Smooth muscle cell (in vitro differentiated cells): Measurements from ENCODE around the gene HDHD3. TPM values are rescaled to one million over a fixed set of nuclear protein-coding genes. Genes with fewer than 3 reads are reported as not detected.

ENCODE experiments used
- DNase-seq: peaks from one replicate; lab custom pipeline; 2025; ENCODE audit not compliant: unreplicated experiment; lab: John Stamatoyannopoulos, UW
- H2AFZ ChIP-seq: fragments of 200-600 bp; sonication (generic); 2 replicates; pipeline ENCODE4 v1.6.0; 2016; ENCODE audit warnings: antibody characterized with exemption, low read depth, mild to moderate bottlenecking
- H3F3A ChIP-seq: fragments of 200-600 bp; sonication (generic); 2 replicates; pipeline ENCODE4 v1.6.0; 2017; ENCODE audit warnings: antibody characterized with exemption, low read depth
- H3K27ac ChIP-seq: fragments of 200-600 bp; sonication (generic); 2 replicates; pipeline ENCODE4 v1.5.1; 2016; ENCODE audit warnings: low read depth, mild to moderate bottlenecking
- H3K27me3 ChIP-seq: fragments of 200-600 bp; sonication (generic); 2 replicates; pipeline ENCODE4 v1.6.1; 2016; ENCODE audit warnings: low read depth, mild to moderate bottlenecking
- H3K36me3 ChIP-seq: fragments of 200-600 bp; sonication (generic); 2 replicates; pipeline ENCODE4 v1.5.1; 2016; ENCODE audit warnings: low read depth
- H3K4me1 ChIP-seq: fragments of 200-600 bp; sonication (generic); 2 replicates; pipeline ENCODE4 v1.5.1; 2016; ENCODE audit warnings: low read depth
- H3K4me2 ChIP-seq: fragments of 200-600 bp; sonication (generic); 2 replicates; pipeline ENCODE4 v1.6.0; 2016; ENCODE audit warnings: mild to moderate bottlenecking
- H3K4me3 ChIP-seq: fragments of 200-600 bp; sonication (generic); 2 replicates; pipeline ENCODE4 v1.5.1; 2016; ENCODE audit warnings: mild to moderate bottlenecking
- H3K79me2 ChIP-seq: fragments of 200-600 bp; sonication (generic); 2 replicates; pipeline ENCODE4 v1.6.0; 2016; ENCODE audit warnings: low read depth, mild to moderate bottlenecking
- H3K9ac ChIP-seq: fragments of 200-600 bp; sonication (generic); 2 replicates; pipeline ENCODE4 v1.6.0; 2016; ENCODE audit warnings: low read depth
- H3K9me3 ChIP-seq: fragments of 200-600 bp; sonication (generic); replicated peaks from 2 replicates; pipeline ENCODE4 v1.5.1; 2016; ENCODE audit warnings: low read depth
- H4K20me1 ChIP-seq: fragments of 200-600 bp; sonication (generic); 2 replicates; pipeline ENCODE4 v1.6.0; 2016; ENCODE audit warnings: low read depth
- CTCF ChIP-seq: fragments of 200-600 bp; sonication (generic); IDR thresholded peaks from 2 replicates; pipeline ENCODE4 v1.5.1; 2017; ENCODE audit warnings: borderline replicate concordance, mild to moderate bottlenecking, antibody characterized with exemption; ENCODE audit not compliant: insufficient read depth, poor library complexity, severe bottlenecking
- WGBS: methylation state at CpG from one replicate; pipeline ENCODE4 v1.1.7; 2016; ENCODE audit warnings: low lambda C conversion rate; 5-methylcytosine and 5-hydroxymethylcytosine counted together
- polyA plus RNA-seq: library from polyadenylated mRNA; unstranded; fragments of >200 nt; fragmentation: Nextera tagmentation; extraction: Ambion mirVana; gene quantifications from 2 replicates; pipeline ENCODE4 v1.2.1, GENCODE V29; 2016
- total RNA-seq: library from RNA; depleted of rRNA; stranded (reverse); fragments of >200 nt; gene quantifications from 2 replicates; pipeline ENCODE4 v1.2.3, GENCODE V29; 2014

HDHD3 gene
- total and polyA plus RNA-seq, 2 experiments from 2014 or later: 2.9 to 12.5 TPM

DNA sequence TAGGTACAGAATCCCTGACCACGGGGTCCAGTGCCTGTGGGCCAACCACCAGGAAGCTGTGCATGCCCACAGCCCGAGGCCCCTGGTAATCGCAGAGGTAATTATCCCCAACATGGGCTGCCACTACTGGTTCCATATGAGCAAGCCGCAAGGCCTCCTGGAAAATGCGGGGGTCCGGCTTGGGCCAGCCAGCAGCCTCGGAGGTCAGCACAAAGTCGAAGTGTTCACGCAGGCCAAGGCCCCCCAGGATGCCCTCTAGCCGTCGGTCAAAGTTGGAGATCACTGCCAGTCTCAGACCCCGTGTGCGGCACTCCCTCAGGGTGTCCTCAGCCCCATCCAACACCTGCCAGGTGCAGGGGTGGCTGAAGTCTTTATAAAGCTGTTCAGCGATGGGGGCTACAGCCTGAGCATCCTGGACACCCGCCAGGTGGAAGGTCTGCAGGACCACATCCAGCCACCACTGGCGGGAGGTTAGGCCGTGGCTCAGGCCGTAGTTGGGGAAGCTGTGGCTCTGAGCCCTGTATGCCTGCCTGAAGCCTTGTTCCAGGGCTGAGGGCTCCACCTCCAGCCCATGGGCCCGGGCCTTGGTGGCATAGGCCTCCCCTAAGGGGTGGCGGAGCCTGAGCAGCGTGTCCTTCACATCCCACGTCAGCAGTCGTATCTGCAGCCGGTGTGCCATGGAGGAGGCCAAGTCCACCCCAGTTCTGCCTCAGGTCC lies 3.0 kb downstream of the HDHD3 start:
- WGBS: 97% methylated on average over 24 of the region's 24 CpGs
- no peaks in the 10 kb centered on the region for H3K4me1 ChIP-seq
- H4K20me1 ChIP-seq: no peaks in the 10 kb centered on the region
- no peaks in the 10 kb centered on the region for H3K9me3 ChIP-seq
- no peak overlapping the region for H3K4me3 ChIP-seq
- H3K36me3 ChIP-seq: no peaks in the 10 kb centered on the region
- no peak overlapping the region for H2AFZ ChIP-seq
- TF ChIP-seq CTCF: no peak
- no peaks in the 10 kb centered on the region for H3K79me2 ChIP-seq
- no peak overlapping the region for H3K4me2 ChIP-seq
- H3K27ac ChIP-seq: no peak overlapping the region
- DNase-seq: no peak
- H3K9ac ChIP-seq: no peak overlapping the region
- no peaks in the 10 kb centered on the region for H3F3A ChIP-seq
- H3K27me3 ChIP-seq: no peaks in the 10 kb centered on the region

GRCh38 chr9:113373256-113373655 lies 3.5 kb downstream of the HDHD3 start:
- Histone ChIP-seq H3K79me2 (no peaks in the 10 kb centered on the region), H3K36me3 (no peaks in the 10 kb centered on the region), H3K4me3 (no peak overlapping the region), H3K4me2 (no peak overlapping the region), H4K20me1 (no peaks in the 10 kb centered on the region), H3K9ac (no peak overlapping the region), H2AFZ (no peak overlapping the region), H3F3A (no peaks in the 10 kb centered on the region), H3K4me1 (no peaks in the 10 kb centered on the region), H3K27ac (no peak overlapping the region), H3K27me3 (no peaks in the 10 kb centered on the region), H3K9me3 (no peaks in the 10 kb centered on the region)
- DNase-seq: no peak
- TF ChIP-seq CTCF: no peak
- 93% methylated on average over 3 of the region's 3 CpGs for WGBS

DNA sequence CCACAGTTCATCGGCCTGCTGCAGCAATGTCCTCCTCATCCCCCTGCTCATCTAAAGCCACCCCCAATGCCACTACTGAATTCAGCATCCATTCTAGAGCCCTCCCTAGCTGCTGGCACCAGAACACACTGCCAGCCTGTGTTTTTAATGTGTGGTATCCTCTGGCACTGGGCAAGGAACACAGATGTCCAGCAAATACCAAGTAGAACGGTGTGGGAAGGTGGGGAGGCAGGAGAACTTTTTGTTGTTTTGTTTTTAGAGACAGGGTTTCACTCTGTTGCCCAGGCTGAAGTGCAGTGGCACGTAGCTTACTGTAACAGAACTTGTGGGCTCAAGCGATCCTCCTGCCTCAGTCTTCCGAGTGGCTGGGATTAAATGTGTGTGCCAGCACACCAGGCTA lies 4.7 kb downstream of the HDHD3 start:
- no peak for DNase-seq
- 93% methylated on average over 5 of the region's 5 CpGs for WGBS
- H3K27me3 ChIP-seq: no peaks in the 10 kb centered on the region
- no peaks in the 10 kb centered on the region for H3K4me1 ChIP-seq
- H2AFZ ChIP-seq: no peak overlapping the region
- H3K9me3 ChIP-seq: no peaks in the 10 kb centered on the region
- no peaks in the 10 kb centered on the region for H3F3A ChIP-seq
- TF ChIP-seq CTCF: no peak
- H4K20me1 ChIP-seq: no peaks in the 10 kb centered on the region
- no peaks in the 10 kb centered on the region for H3K79me2 ChIP-seq
- H3K36me3 ChIP-seq: no peaks in the 10 kb centered on the region
- H3K9ac ChIP-seq: no peak overlapping the region
- H3K27ac ChIP-seq: no peak overlapping the region
- no peak overlapping the region for H3K4me3 ChIP-seq
- no peak overlapping the region for H3K4me2 ChIP-seq

DNA sequence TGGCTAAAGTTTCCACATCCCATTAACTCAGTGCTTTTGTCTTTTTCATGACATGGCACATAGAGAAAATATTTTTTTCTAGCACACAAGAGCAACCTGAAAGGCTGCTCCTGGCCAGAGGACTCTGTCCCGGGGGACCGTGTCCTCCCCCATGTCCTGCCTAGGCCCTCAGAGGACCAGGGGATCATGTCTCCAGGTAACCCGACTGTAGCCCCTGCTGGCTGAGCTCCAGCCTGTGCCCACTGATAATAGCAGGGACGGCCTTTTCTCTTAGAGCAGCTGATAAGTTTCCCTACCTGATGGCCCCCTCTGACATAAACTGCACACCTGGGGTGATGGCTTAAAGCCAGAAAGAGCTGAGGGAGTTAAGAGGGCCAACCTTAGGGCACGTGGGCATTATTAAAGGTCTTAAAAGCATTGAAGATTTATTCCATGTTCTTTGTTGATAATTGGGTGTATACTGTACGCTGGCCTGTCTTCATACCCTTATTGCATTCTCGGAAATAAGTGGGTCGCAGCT lies 5.9 kb downstream of the HDHD3 start:
- Histone ChIP-seq H4K20me1 (no peaks in the 10 kb centered on the region), H3K9ac (no peak overlapping the region), H3K27me3 (no peaks in the 10 kb centered on the region), H3K4me2 (no peak overlapping the region), H3K9me3 (no peaks in the 10 kb centered on the region), H3K27ac (no peak overlapping the region), H3K79me2 (no peaks in the 10 kb centered on the region), H3F3A (no peaks in the 10 kb centered on the region), H2AFZ (no peak overlapping the region), H3K4me3 (no peak overlapping the region), H3K36me3 (no peaks in the 10 kb centered on the region), H3K4me1 (no peaks in the 10 kb centered on the region)
- DNase-seq: no peak
- no peak for TF ChIP-seq CTCF
- WGBS: 87% methylated on average over 8 of the region's 8 CpGs
